LNCaP clone FGC (cell line): ENCODE measurements around the gene TBX2.
"Not testable (repeated sequence)": the region's sequence is repeated elsewhere in the genome, so short reads cannot be mapped to it uniquely, and the experiment has no call there.

Experiments used
- DNase-seq: peaks from one replicate; pipeline ENCODE4 v3.0.0-alpha.2; 2011; ENCODE audit warnings: low read depth
- H3K4me3 ChIP-seq: 2 replicates; pipeline ENCODE4 v1.5.1; 2011; ENCODE audit warnings: mild to moderate bottlenecking, low read depth, low read length, control low read depth
- CTCF ChIP-seq: IDR thresholded peaks from 2 replicates; pipeline ENCODE4 v1.5.1; 2012; ENCODE audit warnings: mild to moderate bottlenecking; ENCODE audit not compliant: control insufficient read depth, insufficient read depth; ENCODE audit errors: extremely low read depth

The TBX2 gene

DNA sequence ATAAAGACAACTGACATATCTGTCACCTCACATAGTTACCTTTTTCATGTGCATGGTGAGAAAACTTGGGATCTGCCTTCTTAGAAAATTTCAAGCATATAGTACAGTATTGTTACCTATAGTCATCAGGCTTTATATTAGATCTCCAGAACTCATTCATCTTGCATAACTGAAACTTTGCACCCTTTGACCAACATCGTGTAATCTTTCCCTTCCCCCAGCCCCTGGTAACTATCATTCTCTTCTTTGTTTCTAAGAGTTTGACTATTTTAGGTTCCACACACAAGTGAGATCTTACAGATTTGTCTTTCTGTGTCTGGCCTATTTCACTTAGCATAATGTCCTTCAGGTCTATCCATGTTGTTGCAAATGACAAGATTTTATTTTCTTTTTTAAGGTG lies 29.6 kb downstream of the TBX2 start:
- no peak for TF ChIP-seq CTCF
- DNase-seq = no peak
- no peak overlapping the region for H3K4me3 ChIP-seq

DNA sequence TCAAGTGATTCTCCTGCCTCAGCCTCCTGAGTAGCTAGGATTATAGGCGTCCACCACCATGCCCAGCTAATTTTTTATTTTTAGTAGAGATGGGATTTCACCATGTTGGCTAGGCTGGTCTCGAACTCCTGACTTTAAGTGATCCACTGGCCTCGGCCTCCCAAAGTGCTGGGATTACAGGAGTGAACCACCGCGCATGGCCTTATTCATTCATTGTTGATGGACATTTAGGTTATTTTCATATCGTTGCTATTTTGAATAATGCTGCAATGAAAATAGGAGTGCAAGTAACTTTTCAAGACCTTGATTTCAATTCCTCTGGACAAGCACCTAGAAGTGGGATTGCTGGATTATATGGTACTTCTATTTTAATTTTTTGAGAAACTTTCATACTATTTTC lies 30.2 kb downstream of the TBX2 start:
- DNase-seq, H3K4me3 ChIP-seq: not testable (repeated sequence)

GRCh38 chr17:61431594-61432311 lies 32.1 kb downstream of the TBX2 start:
- H3K4me3 ChIP-seq = no peak overlapping the region
- no peak for TF ChIP-seq CTCF
- peak; percentile 97 for DNase-seq

- no peak for TF ChIP-seq CTCF
- H3K4me3 ChIP-seq = no peak overlapping the region
- no peak for DNase-seq
These were observed 36.6 kb downstream of the TBX2 start for GRCh38 chr17:61436273-61436672.

GRCh38 chr17:61436995-61437704 lies 37.5 kb downstream of the TBX2 start:
- TF ChIP-seq CTCF = no peak
- DNase-seq = no peak
- H3K4me3 ChIP-seq = no peak overlapping the region

DNA sequence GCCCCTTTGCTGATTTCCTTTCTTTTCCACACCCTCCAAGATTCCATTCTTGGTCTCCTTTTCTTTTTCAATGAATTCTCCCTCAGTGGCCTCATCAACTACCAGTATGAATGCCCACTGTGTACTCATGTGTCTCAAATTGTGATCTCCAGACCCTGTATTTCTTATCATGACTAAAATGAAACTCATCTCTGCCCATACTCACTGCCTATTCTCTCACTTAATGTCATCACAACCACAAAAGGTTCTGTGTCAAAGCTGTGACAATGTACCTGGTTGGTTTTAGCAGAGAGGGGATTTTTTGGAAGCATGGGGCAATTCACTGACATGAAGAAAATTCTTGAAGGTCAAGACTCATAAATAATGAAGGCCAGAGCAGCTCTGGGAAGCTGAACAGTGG lies 41.1 kb downstream of the TBX2 start:
- no peak for TF ChIP-seq CTCF
- H3K4me3 ChIP-seq = no peak overlapping the region
- DNase-seq = no peak

- not testable (repeated sequence) for DNase-seq
These were observed 41.9 kb downstream of the TBX2 start for GRCh38 chr17:61441507-61441906.

More at GRCh38 chr17:61441507-61441906, 41.9 kb downstream of the TBX2 start:
- not testable (repeated sequence) for H3K4me3 ChIP-seq
